HG03159 (cell line): ENCODE results near the gene GAS7.
"Not testable (repeated sequence)": the region's sequence is repeated elsewhere in the genome, so short reads cannot be mapped to it uniquely, and the experiment has no call there.

ENCODE experiments used
- ATAC-seq: cut with Tn5 transposase; IDR thresholded peaks from one replicate; pipeline ENCODE4 v1.9.1; 2021; ENCODE audit warnings: mild to moderate bottlenecking, moderate library complexity; ENCODE audit not compliant: unreplicated experiment

The GAS7 gene

DNA sequence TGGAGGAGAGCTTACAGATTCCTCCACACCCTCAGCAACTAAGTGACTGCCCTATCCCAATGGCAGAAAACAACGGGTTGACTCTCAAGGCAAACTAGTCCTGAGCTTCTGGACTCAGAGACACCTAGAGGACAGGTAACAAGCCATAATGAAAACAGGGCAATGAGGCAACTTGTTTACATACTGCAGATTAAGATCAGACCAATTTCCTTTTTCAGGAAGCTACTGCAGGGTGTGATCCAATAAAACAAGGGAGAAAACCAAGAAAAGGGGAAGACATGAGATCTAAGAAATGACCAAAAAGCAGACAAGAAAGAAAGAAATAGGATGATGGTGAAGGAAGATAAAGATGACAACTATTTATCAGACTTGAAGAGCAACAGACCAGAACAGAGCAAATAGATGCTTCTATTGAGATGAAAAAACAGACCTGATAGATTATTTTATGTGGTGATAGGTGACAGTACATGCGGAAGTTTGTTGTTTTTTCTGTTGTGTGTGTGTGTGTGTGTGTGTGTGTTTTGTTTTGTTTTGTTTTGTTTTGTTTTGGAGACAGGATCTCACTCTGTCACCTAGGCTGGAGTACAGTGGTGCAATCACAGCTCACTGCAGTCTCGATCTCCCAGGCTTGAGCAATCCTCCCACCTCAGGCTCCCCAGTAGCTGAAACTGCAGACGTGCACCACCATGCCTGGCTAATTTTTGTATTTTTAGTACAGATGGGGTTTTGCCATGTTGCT lies 120.7 kb downstream of the GAS7 start:
- no peak for ATAC-seq

DNA sequence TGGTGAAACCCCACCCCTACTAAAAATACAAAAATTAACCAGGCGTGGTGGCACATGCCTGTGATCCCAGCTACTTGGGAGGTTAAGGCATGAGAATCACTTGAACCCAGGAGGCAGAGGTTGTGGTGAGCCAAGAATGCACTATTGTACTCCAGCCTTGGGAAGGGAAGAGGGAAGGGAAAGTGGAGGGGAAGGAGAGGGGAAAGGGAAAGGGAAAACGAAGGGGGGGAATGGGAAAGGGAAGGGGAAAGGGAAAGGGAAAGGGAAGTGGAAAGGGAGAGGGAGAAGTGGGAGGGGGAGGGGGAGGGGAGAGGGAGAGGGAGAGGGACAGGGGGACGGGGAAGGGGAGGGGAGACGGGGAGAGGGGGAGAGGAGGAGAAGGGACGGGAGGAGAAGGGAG lies 122.5 kb downstream of the GAS7 start:
- no peak for ATAC-seq

DNA sequence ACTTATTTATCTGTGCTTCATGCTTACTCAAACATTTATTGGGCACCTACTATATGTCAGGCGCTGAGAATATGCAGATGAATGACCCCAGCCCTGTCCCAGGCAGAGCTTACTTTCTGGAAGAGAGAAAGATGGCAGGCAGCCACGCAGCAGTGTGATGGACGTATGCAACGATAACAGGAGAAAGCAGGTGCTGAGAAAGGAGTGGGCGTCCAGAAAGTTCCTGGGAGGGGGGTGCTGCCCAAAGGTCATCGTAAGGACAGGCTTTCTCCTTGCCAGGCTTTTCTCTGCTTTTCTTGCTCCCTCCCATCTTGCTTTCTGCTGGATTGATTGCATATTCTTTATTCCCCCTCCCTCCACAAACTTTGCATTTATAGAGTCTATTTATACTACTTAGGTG lies 124.5 kb downstream of the GAS7 start:
- ATAC-seq: no peak

DNA sequence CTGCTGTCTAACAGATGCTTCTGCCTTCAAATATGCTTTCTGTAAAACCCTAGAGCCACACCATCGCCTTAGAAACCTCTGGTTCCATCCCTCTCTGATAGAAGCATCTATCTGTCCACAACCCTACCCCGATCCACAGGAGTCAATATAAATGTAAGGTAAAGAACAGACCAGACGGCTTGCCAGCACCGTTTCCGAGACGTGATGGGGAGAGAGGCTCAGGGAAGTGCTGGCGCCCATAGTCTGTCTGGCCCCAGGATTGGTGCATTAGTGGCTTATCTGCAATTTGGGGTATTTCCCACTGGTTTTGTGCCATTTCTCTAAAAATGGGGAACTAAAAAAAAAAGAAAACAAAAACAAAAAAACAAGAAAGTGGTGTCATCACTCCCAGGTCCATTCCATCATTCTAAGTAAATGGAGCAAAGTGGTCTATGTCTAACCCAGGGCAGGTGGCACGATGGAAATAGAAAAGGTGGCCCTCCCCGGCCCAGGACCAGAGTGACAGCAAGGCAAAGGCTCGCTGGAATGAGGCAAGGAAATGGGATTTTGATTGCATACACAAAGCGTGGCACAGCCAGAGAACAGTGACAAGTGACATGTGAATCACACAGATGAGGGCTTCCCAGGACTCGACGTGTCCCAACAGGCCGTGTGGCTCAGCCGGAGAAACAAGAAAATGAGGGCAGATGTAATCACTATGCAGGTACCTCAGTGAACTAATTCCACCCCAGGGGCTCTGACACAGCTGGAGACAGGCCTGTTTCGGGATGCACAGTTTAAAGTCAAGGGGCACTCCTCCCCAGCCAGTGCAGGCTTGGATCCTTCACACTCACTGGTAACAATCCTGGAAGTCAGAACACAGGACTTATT lies 125.6 kb downstream of the GAS7 start:
- no peak for ATAC-seq

DNA sequence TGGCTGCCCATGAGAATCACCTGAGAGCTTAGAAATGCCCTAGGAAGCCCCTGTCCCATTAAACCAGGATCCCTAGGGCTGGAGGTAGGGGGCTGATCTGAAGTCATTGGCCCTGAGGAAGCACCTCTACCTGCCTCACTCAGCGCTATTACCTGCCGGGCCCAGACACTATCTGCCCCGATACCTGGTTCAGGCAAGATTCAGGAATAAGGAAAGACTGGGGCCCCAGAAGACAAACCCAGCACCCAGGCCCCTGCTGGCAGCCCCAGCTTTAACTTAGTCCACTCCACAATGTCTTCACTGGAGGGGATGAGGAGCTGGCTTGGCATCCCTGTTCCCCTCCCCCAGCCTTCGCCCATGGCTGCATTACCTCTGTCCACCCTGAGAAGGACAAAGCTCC lies 126.3 kb downstream of the GAS7 start:
- ATAC-seq: no peak

DNA sequence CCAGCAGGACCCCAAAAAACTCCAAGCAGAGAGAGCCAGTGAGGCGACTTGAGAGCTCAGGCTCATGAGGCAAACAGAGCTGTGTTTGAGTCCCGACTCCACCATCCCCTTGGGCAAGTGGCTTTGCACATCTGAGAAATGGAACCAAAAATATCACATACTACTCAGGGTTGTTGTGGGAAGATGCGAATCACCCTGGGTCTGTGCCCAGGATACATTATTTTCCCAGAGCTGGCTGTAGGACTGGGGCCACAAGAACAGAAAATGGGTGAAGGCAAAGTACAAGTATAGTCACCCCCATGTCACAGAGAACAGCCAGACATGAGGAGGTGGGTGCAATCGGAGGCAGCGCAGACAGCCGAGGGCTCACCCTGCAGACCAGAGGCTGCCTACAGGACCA lies 127.3 kb downstream of the GAS7 start:
- ATAC-seq: no peak

DNA sequence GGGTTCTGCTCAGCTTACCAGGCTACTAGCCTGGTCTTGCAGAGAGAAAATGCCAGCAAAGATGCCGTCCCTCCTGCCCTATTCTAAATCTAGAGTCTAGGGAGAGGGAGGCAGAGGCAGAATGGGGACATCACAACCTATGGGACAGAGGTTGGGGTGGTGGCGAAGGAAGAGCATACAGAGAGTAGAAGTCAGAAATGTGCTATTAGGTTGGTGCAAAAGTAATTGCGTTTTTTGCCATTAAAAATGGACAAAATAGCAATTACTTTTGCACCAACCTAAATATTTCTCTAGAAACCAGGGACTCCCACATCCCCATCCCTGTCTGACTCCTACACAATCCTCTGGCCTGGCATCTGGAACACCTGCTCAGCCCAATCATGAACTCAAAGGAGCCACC lies 127.7 kb downstream of the GAS7 start:
- no peak for ATAC-seq

DNA sequence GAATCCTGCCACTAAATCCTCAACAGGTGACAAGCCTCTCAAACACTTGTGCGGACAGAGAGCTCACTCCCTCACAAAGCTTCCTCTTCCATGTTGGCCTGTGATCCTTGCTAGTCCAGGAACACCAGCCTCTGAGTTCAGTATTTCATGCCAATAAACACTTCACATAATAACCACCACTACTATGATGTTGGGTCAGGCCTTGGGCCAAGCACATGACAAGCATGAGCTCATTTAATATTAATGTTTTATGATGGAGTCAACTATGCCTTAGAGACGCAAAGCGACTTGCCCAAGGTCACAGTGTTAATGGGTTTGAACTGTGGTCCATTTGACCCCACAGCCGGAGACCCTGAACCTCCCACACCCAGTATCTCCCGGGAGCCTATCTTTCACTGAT lies 129.1 kb downstream of the GAS7 start:
- no peak for ATAC-seq

GRCh38 chr17:10067446-10068143 lies 130.8 kb downstream of the GAS7 start:
- ATAC-seq: no peak

DNA sequence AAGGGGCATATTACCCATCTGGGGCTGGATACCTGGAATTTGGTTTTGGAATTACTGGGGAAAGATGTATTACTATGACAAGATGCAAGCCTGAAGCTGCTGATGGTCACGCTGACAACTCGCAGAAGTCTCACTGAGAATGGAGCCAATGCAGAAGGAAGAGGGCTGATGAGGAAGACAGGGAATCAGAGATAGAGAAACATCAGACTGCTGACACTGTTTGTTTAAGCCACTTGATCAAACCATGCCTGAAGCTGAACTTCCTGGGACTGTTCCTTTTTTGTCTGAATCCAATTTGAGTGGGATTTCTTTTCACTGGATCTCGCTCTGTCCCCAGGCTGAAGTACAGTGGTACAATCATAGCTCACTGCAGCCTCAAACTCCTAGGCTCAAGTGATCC lies 133.9 kb downstream of the GAS7 start:
- no peak for ATAC-seq

GRCh38 chr17:10063730-10064241 lies 134.6 kb downstream of the GAS7 start:
- no peak for ATAC-seq

GRCh38 chr17:10062691-10063385 lies 135.6 kb downstream of the GAS7 start:
- ATAC-seq: no peak

- no peak for ATAC-seq
Observed at GRCh38 chr17:10061111-10061845, 137.1 kb downstream of the GAS7 start.

- no peak for ATAC-seq
Observed at GRCh38 chr17:10060526-10060925, 137.9 kb downstream of the GAS7 start.

- ATAC-seq: peak; percentile 89
Observed at GRCh38 chr17:10059684-10060211, 138.7 kb downstream of the GAS7 start.

- ATAC-seq: no peak
Observed at GRCh38 chr17:10058921-10059683, 139.3 kb downstream of the GAS7 start.

DNA sequence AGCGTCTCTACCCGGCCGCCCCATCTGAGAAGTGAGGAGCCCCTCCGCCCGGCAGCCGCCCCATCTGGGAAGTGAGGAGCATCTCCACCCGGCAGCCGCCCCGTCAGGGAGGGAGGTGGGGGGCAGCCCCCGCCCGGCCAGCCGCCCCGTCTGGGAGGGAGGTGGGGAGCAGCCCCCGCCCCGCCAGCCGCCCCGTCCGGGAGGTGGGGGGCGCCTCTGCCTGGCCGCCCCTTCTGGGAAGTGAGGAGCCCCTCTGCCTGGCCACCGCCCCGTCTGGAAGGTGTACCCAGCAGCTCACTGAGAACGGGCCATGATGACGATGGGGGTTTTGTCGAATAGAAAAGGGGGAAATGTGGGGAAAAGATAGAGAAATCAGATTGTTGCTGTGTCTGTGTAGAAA lies 140.9 kb downstream of the GAS7 start:
- not testable (repeated sequence) for ATAC-seq

GRCh38 chr17:10055262-10055975 lies 143.0 kb downstream of the GAS7 start:
- no peak for ATAC-seq
